HG02840 (cell line): Measurements from ENCODE around the gene CYSRT1.

Source experiments
- ATAC-seq: cut with Tn5 transposase; IDR thresholded peaks from one replicate; pipeline ENCODE4 v1.9.1; 2021; ENCODE audit warnings: mild to moderate bottlenecking, moderate library complexity, moderate number of reproducible peaks; ENCODE audit not compliant: unreplicated experiment, low FRiP score

The CYSRT1 gene, protein sequence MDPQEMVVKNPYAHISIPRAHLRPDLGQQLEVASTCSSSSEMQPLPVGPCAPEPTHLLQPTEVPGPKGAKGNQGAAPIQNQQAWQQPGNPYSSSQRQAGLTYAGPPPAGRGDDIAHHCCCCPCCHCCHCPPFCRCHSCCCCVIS

DNA sequence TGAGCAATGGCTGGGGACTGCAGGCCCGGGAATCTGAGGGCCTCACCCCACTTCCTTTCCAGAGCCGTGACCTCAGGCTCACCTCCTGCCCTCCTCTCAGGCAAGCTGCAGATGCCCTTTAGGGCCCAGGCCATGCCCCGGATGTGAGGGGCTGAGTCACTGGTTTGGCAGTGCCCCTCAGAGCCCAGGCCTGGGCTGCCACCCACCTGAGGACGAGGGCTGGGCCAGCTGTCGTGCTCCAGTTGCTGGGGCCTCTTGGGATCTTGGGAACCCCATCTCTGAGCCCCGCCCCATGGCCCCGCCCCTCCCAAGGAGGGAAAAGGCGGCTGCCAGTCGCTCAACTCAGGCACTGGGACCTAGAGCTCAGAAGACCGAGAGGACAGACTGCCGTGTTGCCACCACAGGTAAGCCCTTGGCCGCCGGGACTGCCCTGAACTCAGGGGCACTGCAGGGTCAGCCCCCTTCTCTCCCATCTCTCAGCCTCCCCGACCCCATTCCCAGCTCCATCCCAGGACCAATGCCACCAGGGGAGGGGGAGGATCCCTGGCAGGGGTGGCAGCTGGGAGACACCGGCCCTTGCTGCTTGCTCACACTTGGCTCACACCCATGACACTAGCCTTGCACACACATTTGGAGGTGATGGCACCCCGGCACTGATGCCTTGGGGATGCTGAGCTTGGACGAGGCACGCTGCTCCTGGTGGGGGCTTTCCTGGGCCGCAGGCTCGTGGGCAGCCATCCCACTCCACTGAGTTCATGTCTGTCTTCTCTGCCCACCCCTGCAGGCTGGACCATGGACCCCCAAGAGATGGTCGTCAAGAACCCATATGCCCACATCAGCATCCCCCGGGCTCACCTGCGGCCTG, at the start of gene CYSRT1:
Gene CYSRT1 (plus strand): TSS at position 345 of the 865 bp plus-strand sequence. CDS start 448 bp downstream, at position 793.
- ATAC-seq = no peak

DNA sequence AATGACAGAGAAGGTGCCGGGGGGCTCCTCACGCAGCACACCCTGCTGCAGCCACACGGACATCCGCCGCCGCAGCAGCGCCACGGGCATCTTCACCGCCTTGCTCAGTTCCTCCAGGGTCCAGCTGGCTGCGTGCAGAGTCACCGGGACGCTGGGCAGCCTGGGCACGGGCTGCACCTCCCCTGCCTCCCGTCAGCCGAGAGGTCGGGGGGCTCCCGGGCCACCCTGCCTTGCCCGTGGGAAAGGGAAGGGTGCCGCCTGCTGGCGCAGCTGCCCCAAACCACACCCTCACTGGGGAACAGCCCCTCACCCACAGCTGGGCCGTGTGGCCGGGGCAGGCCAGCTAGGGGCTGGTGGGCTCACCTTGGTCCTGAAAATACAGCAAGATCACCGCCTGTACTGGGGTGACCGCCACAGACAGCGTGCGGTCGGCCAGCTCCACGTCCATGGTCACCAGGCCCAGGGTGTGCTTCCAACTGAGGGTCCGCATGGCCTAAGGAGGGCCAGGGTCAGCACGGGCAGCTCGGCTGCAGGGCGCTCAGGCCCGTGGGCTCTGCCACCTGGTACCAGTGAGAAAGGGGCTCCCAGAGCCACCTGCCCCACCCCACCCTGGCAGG, 49.5 kb upstream of the CYSRT1 start:
- no peak for ATAC-seq

DNA sequence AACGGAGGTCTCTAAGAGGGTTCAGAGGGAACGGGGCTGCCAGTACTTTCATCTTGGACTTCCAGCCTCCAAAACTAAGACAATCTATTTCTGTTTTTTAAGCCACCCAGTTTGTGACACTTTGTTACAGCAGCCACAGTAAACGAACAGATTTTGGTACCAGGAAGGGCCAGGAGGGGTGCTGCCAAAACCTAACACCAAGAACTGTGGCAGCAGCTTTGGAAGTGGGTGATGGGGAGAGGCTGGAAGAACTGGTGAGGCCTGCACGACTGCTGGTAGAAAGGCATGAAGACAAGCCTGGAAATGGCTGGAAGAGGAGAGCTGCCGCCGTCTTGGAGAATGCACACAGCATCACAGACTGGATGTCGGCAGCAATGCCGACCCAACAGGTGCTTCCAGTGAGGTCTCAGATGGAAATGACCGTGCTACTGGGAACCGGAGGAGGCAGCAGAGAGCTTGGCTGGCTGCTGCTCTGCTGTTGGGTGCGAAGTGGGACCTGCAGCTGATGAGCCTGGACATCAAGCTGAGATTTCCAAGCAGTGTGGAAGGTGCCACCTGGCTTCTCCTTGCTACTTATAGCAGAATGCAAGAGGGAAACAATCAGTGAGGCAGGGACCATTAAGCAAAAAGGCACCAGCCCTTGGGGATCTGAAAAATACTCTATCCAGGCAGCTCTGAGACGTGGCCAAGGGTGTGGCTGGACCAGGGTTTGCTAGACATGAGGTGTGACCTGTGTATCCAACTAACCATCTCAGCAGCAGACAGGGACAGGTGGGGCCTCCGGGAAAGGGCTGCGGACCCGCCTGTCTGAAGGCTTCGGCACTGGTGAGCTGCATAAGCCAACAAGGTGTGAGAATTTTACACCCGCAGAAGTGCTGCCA, 48.4 kb upstream of the CYSRT1 start:
- ATAC-seq = no peak

DNA sequence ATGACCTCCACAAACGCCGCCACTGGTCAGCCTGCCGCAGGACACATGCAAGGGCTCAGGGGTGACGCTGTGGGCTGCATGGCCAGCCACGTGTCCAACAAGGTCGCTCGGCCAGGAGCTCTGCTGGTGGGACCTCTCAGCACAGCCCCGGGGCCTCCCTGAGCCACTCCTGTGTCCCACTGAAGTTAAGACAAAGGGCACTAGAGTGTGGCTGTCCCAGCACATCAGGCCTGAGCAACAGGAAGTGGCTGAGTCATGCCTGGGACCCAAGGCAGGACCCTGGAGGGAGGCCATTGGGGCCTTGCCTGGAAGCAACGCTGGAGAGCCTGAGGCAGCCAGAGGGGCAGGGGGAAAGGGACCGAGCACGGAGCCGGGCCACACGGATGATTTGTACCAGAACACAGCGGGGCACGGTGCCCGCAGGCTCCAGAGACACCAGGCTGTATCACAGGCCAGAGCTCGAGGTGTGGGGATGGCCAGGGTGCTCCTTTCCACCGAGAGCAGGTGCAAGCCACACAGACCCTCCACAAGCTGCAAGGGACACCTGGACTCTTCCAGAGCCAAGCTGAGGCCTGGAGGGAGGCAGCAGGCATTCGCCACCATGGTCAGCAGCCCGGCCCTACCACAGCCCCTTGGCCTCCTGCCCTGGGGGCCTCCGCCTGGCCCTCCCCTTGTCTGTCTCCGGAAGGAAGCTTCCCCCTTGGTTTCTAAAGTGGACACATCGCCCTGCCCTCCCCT, 46.6 kb upstream of the CYSRT1 start:
- no peak for ATAC-seq

DNA sequence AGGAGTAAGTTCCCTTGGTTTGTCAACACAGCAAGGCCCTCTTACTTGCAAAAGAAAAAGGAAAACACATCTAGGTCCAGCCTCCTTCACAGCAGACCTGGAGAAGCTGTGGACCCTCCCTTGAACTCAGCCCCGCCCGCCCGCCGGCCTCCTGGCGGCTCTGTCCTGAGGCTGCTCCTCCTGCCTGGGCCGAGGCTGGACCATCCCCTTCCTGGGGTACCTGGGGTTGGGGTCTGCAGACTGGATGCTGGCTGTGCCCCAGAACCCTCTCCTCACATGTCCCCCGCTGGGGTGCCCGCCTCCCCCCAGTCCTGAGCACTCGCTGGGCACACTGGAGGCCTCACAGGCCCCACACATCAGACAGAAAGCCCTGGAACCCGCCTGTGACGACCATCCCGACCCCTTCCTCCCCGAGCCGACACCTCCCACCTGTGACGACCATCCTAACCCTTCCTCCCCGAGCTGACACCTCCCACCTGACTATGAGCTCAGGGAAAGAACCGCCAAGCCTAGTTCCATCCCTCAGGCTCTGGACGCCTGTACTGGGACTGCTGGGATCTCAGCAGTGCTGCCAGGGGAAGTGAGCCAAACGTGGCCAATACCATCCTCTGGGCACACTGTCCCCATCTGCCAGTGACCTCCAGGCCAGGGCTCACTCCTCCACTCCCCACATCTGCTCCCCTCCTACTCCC, 45.9 kb upstream of the CYSRT1 start:
- no peak for ATAC-seq

DNA sequence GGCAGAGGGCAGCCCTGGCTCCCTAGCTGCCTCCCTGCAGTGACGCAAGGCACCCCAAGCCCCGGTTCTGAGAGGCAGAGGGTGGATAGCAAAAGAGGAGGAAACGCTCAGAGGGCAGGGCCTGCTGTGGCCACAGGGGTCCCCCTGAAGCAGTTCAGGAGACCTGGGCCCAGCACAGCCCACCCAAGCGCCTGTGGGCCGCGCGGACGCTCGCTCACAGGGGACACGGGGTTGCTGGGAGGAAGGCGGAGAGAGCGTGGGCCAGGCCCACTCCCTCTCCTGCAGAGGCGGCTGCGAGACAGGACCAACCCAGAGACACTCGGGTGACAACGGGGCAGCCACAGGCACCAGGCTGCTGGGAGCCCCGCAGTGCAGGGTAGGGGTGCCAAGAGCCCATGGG, 45.2 kb upstream of the CYSRT1 start:
- ATAC-seq = no peak

DNA sequence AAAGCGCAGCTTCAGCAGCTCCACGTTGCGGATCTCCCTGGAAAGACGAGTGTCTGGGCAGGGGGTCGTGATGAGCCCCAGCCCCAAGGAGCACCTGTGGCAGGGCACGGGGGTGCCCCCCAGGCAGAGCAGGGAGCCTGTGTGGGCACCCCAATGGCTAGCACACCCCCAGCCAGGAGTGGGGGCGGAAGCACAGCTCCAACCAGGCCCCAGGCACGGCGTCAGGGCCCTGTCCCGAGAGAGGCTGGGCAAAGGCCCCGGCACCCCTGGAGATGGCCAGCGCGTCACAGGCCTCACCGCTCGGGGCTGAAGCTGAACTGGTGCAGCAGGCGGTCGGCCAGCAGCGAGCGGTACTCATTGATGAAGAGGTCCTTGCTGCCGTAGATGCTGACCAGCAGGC, 44.5 kb upstream of the CYSRT1 start:
- ATAC-seq = no peak

DNA sequence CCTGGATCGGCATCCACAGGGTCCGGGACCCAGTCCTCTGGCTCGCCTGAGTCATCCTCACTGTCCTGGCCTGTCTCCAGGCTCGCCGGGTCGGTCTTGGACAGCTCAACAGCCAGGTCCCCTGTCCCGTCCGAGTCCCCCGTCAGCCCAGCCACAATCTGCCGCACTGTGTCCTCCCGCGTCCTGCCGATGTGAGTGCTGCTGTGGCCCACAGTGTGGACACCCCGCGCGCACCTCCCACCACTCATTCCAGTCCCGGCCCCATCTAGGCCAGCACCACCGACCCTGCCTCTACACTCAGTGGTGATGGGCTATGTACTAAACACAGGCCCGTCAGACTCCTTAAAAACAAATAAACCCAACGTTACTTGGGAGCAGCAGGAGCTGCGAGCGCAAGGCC, 43.3 kb upstream of the CYSRT1 start:
- no peak for ATAC-seq

DNA sequence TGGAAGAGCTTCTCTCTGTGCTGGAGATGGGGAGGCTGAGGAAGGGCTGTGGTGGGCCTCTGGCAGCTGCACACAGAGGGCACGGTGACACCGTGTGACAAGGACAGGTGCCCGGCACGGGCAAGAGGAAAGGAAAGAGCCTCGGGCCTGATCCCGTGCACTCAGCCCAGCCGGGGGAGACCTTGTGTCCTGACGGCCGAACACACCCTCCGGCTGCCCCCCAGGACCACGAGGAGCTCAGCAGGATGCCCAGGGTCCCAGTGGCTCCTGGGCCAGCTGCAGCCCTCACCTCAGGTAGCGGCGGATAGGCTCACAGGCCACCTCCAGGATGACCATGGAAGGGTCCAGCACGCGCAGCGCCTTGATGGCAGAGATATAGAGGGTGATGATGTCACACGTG, 42.1 kb upstream of the CYSRT1 start:
- ATAC-seq = no peak

DNA sequence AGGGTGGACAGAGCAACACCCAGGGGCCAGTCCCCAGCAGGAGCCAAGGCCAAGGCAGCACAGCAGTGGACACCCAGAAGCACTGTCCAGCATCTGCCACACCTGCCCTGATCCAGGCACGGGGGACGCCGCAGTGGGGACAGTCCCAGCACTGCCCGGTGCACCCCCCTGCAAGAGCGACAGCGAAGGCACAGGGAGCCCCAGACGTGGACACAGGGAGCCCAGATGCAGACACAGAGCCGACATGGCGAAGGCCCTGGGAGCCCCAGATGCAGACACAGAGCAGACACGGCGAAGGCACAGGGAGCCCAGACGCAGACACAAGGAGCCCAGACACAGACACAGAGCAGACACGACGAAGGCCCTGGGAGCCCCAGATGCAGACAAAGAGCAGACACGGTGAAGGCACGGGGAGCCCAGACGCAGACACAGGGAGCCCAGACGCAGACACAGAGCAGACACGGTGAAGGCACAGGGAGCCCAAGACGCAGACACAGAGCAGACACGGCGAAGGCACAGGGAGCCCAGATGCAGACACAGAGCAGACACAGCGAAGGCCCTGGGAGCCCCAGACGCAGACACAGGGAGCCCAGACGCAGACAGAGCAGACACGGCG, 40.9 kb upstream of the CYSRT1 start:
- no peak for ATAC-seq

DNA sequence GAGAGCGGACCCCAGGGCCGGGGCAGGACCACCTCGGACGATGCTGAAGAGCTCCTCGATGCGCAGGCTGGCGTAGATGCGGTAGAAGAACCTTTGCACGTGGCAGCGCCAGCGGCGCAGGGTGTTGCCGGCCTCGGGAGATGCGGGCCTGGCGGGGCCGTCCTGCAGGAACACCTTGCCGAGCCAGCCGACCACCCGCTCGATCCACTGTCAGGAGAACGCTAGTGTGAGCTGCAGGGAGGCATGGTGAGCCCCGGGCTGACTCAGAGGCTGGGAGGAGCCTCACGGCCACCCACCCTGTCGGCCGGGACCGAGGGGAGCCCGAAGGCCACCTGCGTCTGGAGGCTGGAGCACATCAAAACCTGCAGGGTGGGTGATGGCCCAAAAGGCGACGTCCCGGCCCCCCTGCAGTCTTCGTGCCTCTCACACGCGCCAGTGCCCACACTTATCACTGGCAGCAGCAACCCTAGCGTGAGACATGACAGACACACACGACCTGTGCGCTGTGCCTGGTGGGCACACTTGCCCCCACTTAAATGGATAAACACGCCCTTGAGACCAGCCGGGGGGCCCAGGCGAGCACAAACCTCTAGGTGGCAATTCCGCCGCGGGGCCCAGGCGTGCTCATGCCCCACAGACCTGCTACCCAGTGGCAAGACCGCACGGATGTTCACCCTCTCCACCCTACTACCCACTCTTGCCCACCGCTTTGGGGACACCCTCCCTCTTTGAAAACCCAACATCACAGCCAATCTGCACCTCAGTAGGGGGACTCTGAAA, 39.9 kb upstream of the CYSRT1 start:
- no peak for ATAC-seq

DNA sequence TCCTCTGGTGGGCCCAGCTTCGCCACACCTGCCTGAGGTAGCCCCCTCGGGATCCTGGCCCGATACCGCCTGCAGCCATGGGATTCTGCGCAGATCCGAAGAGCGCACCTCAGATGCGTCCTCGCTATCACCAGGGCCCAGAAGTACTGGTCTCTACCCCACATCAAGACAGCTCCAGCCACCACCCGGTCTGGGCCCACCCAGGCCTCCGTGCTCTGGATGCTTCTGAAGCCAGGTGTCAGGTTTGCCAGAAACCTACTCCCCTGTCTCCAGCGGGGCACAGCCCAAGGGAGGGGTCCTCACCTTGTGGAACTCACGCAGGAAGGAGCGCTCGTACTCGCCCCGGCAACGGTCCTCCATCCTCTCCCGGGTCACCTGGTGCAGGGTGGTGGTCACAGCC, 39.1 kb upstream of the CYSRT1 start:
- ATAC-seq = no peak

DNA sequence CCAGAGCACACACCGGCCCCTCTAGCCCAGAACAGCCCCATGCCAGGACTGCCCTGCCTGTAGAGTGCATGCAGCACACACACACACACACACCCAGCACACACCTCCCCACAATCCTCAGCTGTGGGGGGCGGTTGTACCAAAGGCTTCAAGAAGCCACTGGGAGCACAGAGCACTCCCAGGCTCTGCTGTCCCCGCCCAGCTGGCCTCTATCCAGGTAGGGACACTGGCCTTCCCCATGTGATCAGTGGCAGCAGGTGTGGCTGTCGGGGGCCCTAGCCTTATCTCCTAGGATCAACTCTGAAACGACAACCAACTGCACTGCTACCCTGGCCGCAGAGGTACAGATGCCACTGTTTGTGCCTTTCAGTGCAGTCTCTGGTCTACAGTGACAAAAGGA, 38.6 kb upstream of the CYSRT1 start:
- no peak for ATAC-seq

DNA sequence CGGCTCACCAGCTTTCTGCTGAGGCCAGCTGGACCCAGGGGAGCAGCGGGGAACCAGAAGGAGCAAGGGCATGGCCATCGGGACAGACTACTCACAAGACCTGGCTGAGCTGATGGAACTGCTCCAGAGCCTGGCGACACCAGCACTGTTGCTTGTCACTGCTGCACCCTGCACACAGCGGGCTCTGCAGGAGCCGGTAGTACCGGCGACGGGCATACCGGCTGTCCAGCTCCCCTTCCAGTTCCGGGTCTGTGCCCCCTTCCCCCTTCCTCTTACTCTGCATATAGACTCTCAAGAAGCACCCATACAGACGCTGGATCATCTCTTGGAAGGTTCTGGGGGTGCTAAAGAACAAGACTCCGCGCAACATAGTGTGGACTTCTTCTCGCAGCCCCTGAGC, 37.6 kb upstream of the CYSRT1 start:
- no peak for ATAC-seq

DNA sequence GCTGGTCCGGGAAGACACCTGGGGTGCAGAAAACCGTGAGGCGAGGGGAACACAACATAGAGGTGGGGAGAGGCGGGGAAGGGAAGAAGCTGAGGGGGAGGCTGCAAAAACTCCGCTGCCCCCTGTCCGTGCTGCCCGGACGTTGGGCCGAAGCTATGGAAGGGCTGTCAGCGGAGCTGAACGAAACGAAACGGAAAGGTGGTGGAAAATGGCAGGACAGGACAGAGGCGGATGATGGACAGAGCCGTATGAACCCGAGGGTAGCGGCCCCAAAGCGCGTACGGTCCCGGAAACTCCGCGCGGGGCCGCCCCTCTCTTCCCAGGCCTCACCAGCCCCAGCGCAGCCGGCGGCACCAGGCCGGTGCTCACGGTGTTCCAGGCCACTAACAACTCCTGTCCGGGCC, 36.9 kb upstream of the CYSRT1 start:
- ATAC-seq = peak; percentile 1

DNA sequence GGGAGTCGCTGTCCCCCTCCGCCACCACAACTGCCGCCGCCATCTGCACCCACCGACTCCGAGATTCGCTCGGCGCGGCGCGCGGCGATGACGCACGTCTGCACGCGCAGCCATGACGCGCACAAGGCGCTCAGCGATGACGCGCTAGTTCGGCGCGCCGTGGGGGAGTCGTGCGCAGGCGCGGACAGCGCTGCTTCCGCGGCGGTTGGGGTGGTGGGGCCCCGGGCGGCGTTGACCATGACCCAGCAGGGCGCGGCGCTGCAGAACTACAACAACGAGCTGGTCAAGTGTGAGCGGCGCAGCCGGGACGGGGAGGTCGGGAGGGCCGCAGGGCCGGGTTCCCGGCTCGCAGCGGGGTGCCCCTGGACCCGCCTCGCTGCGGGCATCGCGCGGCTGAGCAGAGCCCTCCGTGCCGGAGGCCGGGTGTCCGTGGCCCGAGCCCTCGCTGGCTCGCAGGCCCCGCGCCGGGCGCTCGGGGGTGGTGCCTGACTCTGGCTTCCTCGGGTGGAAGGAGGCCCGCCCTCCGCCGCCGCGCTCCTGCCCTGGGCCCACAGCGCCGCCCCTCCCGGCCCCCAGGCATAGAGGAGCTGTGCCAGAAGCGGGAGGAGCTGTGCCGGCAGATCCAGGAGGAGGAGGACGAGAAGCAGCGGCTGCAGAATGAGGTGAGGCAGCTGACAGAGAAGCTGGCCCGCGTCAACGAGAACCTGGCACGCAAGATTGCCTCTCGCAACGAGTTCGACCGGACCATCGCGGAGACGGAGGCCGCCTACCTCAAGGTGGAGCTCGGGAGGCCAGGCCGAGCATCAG, 36.3 kb upstream of the CYSRT1 start, which contains the start of the genes ANAPC2 and SSNA1:
Gene ANAPC2 (minus strand): TSS at position 71 of the 807 bp plus-strand sequence. CDS start 28 bp downstream, at position 43.
Gene SSNA1 (plus strand): TSS at position 187 of the 807 bp plus-strand sequence. CDS start 51 bp downstream, at position 238.
- ATAC-seq = peak; percentile 78
